GM21360 (cell line): ENCODE results near the gene HECW1.
A peak's percentile ranks its signal among the peaks of the same experiment; 100 is the strongest.

Experiments used
- ATAC-seq: cut with Tn5 transposase; IDR thresholded peaks from one replicate; pipeline ENCODE4 v1.9.1; 2021; ENCODE audit warnings: mild to moderate bottlenecking, moderate library complexity; ENCODE audit not compliant: unreplicated experiment

HECW1 gene

GRCh38 chr7:43405948-43406347, 293.5 kb downstream of the HECW1 start:
- no peak for ATAC-seq

GRCh38 chr7:43406961-43407360, 294.5 kb downstream of the HECW1 start:
- no peak for ATAC-seq

- no peak for ATAC-seq
These were observed 296.5 kb downstream of the HECW1 start for GRCh38 chr7:43408981-43409380.

GRCh38 chr7:43417455-43417854, 305.0 kb downstream of the HECW1 start:
- no peak for ATAC-seq

GRCh38 chr7:43430411-43430810, 318.0 kb downstream of the HECW1 start:
- no peak for ATAC-seq

GRCh38 chr7:43431020-43431595, 318.7 kb downstream of the HECW1 start:
- ATAC-seq = no peak

- no peak for ATAC-seq
These were observed 321.2 kb downstream of the HECW1 start for GRCh38 chr7:43433639-43434038.

- no peak for ATAC-seq
These were observed 324.6 kb downstream of the HECW1 start for GRCh38 chr7:43437001-43437400.

- no peak for ATAC-seq
These were observed 326.5 kb downstream of the HECW1 start for GRCh38 chr7:43438897-43439479.

GRCh38 chr7:43439631-43440401, 327.4 kb downstream of the HECW1 start:
- peak; percentile 63 for ATAC-seq

GRCh38 chr7:43441231-43442130, 329.0 kb downstream of the HECW1 start:
- ATAC-seq = no peak

GRCh38 chr7:43443381-43443780, 330.9 kb downstream of the HECW1 start:
- no peak for ATAC-seq

GRCh38 chr7:43444711-43445578, 332.5 kb downstream of the HECW1 start:
- no peak for ATAC-seq

GRCh38 chr7:43449577-43449976, 337.1 kb downstream of the HECW1 start:
- ATAC-seq = no peak

GRCh38 chr7:43450894-43451293, 338.4 kb downstream of the HECW1 start:
- ATAC-seq = no peak

- ATAC-seq = peak; percentile 64
These were observed 342.6 kb downstream of the HECW1 start for GRCh38 chr7:43454936-43455518.

- ATAC-seq = no peak
These were observed 343.8 kb downstream of the HECW1 start for GRCh38 chr7:43456200-43456599.

GRCh38 chr7:43458330-43459018, 346.0 kb downstream of the HECW1 start:
- ATAC-seq = no peak

GRCh38 chr7:43459019-43459337, 346.5 kb downstream of the HECW1 start:
- no peak for ATAC-seq
